CD4-positive, alpha-beta T cell treated with Interleukin-6 at 100 ng/mL for 8 hours (primary cell): ENCODE results near the gene BAG5.

Source experiments
- DNase-seq: peaks from one replicate; pipeline ENCODE4 v3.0.0-alpha.2; 2020; ENCODE audit warnings: mixed read lengths, low spot score

The BAG5 gene

DNA sequence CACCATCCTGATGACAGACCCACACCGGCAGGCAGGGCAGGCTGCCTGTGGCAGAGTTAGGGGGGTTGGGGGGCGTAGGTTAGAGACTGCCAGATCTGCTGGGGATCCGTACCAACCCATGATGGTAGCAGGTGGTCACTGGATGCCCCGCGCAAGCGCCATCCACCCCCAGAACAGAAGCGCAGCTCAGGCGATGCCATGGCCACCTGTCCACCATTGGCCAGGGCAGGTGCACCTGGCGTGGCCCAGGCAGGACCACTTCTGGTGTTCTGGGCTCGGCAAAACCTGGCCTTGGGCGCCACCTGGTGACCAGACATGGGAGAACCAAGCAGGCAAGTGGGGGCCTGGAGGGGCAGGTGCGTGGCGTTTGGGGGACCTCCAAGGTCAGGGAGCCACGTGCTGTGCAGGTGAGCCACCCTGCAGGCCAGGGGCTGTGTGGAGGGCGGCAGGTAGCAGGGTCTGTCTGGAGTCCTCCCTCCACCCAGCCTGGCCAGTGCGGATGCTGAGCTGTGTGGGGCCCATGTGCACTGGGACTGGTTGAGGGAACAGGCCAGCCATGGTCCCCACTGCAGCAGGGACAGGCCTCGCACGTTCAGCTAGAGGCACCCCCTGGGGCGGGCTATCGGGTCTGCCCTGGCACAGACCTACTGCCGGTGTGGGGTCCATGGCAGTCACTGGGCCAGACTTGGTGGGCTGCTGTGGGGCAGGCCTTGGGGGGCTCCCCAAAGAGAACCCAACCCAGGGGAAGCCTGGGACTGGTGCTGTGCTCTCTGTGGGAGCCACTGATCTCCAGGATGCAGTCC lies 15.6 kb downstream of the BAG5 start:
- DNase-seq: peak; percentile 70

DNA sequence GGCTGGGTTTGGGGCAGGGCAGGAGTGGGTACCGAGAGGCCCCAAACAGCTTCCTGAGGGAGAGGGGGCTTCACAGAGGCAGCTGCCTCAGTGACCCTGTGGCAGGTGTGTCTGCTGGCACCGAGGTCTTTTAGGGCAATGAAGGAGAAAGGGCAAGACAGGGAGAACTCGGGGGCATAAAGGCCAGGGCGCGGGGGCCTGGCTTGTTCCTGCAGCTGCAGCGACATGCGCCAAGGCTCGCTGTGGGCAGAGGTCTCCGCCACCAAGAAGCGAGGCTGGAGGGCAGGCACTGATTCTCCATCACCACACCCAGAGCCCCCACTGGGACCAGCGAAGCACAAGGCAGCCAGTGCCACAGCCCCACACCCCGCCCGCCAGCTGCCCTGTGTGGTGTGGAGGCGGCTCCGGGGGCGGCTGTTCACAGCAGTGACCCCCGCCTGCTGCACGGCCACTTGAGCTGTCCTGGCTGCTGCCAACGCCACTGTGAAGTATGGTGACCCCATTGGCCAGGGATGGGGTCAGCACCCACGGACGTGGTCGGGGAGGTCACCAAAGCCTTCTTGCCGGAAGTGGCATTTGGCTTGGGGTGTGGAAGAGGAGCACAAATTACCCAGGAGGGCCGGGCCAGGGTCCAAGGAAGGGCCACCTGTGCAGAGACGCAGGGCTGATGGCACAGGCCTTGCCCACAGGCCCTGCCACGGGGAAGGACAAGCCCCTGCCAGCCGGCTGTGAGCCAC lies 16.4 kb downstream of the BAG5 start:
- no peak for DNase-seq

DNA sequence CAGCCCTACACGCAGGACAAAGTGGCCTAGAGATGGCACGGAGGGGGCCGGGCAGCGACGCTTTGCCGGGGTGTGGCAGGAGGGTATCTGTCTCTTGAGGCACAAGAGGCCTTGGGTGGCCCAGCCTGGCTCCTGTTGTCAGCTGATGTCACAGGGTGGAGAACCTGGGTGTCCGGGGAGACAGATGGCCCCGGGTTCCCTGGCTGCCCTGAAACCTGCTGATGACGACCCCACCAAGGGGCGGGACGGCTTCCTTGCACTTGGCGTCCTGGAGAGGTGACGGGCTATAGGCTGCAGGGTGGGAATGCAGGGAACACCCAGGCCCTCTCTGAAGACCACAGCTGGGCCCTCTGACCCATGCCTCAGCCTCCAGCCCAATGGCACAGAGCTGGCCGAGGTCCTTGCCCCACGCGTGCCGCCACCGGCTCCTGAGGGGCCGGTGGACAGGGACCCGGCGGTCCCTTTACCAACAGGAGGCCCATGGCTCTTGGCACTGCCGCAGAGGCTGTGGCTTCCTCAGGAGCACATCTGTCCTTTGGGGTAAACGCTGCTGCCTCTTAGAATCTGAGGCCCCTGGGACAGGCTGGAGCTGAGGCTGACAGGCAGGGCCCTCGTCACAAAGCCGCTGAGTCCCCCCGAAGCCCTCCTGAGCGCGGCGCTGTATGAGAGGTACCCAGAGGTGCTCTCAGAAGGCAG lies 17.1 kb downstream of the BAG5 start:
- DNase-seq: no peak

DNA sequence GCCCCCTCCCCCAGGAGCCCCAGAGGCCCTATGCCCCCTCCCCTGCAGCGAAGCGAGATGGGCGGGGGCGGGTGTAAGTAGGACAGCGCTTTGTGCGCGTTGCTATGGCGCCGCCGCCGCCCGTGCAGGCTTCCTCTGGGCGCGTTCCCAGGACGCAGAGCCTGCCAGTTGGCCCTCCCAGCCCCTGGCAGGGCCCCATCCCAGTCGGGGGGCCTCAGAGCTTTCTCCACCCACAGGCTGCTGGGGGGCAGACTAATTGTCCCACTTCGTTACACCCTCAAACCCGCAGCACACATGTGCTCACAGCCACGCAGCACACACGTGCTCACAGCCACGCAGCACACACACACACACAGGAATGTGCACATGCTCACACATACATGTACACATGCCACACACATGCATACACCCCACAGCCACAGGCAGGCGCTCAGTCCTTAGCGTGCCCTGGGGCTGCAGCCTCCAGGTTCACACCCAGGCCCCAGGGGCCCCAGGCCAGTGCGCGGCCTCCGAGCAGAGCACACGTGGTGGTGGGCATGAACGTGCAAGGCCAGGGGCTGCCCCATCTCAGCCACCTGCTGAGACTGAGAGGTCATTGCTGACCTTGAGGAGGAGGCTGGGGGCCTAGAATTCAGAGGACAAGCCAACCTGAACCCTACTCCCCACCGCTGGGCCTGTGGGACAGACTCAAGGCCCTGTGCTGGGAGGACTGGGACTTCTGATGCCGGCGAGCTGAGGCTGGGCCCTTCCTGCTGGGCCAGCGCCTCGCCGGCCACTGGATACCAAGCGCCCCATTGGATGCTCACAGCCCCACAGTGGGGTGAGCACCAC lies 17.9 kb downstream of the BAG5 start:
- no peak for DNase-seq

DNA sequence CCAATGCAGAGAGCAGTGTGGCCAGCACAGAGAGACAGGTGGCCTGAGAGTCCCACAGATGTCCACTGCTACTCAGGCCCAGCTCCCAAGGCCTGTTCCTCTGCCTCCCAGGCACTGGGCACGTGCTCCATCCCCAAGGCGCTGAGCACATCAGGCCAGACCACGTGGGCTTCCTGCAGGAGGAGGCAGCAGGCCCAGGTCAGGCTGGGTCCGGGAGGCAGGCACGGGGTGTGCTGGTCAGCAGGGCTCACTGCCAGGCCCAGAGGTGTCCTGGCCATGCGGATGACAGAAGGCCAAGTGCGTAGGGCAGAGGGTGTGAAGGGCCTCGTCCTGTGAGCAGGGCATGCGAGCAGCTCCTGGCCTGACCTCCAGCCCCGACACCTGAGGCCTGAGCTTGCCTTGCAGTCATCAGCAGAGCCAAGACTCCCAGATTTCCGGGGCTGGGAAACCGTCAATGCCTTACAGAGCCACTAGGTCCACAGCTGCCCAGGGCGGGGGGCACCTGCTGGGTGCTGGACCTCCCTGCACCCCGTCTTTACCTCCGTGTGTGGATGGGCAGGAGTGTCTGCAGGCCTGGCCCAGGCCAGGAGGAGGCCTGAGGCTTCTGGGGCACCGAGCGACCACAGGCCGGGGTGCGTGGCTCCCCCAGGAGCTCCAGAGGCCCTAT lies 18.6 kb downstream of the BAG5 start:
- DNase-seq: no peak

DNA sequence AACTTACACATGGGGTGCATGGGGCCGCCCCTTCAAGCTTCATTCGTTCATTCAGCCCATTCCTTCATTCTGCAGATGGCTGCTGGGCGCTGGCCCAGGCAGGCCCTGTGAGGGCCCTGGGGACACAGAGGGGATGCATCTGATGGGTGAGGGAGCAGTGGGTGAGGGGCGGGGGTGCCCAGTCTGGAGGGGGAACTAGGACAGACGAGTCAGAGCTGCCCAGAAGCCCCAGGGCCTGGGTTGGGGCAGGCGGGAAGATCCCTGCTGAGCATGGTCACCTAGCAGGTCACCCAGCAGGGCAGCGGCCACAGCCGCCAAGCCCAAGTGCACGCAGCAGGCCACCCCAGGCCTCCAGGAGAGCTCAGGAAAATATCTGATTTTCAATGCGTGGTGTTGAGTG lies 19.3 kb downstream of the BAG5 start:
- no peak for DNase-seq

DNA sequence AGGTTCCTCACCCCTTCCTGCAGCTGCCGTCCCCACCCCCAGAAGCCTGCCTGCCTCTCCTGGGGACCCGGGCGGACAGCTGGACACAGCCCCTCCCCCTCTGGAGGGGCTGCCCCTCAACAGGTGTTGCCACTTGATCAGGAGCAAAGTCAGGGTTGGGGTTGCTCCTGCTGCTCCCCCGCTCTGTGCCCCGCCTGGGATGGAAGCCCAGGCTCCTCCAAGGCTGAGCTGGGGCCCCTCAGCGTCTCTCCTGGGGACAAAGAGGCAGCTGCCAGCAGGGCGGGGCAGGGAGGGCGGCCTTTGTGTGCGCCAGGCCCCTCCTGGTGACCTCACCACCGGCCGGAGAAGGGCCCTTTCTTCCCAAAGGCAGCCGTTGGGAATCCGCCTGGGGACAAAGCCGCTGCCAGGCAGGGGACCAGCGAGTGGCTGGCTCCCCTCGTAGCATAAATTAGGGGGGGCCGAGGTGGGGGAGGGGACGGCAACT lies 19.8 kb downstream of the BAG5 start:
- DNase-seq: no peak

DNA sequence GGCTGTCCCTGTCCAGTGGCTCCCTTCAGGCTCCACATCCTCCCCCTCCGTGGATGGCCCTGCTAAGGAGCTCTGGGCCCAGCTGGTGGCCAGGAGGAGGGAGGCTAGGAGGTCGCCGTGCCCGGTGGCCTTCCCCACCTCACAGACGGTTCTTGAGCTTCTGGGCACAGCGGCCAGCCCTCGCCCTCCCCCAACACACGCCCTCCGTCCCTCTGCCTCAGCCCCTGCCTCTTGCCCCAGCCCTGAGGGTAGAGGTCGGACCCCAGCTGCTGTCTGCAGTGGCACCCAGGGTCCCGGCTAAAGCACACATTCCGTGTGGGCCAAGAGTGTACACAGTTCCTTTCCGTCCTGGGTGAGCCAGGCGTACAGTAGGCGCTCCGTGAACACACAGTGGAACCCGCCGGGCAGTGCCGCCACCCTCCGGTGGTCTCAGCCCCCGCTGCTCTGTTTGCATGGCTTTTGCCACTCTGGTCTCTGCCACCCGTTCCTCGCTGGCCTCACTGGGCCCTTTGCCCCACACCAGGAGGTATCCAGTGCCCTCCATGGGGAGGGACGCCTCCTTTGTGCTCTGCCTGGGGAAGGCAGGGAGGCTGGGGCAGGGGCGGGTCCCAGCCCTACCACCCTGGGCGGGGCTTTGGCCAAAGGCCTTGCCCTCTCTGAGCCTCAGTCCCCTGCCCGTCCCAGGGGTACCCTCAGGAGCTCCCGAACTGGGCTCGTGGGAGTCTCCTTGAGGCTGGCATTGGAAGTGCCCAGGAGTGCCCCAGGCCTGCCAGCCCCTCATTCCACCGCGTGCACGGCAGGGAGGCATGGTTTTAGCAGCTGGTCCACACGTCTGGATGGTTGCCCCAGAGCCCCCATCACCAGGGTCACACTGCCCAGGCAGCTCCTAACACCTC lies 20.5 kb downstream of the BAG5 start:
- DNase-seq: no peak

DNA sequence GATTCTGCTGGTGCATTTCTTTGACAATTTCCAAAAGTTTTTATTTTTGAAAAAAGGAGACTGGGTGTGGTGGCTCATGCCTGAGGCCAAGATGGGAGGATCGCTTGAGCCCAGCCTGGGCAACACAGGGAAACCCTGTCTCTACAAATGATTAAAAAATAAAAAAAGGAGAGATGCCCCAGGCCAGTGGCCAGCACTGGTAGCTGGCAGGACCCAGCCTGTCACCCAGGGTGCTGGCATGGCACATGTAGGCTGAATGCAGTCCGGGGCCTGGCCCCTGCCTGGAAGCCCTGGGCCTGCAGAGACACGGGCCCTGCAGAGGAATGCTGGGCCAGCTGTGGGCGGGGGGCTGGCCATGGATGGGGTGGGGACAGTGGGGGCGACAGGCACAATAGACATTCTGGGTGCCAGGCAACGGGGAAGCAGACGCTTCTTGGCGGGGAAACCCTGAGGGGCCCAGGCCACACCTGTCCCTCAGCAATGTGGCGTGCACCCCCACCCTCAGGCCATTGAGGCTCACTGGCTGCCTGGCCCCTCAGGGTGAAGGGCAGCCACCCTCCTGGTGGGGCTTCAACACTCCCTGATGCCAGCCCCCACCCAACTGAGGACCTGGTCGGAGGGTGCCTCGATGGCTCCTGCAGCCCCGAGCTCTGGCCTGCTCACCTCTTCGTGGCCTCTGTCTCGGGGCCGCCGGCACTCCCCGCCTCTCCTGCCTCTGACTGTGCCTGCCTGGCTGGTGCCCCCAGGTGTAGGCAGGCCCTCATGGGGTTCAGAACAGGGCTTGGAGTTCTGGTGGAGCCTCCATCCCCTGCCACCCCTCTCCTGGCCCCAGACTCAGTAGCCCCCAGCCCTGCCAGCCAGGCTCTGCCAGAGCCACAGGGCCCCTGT lies 21.4 kb downstream of the BAG5 start:
- DNase-seq: no peak

DNA sequence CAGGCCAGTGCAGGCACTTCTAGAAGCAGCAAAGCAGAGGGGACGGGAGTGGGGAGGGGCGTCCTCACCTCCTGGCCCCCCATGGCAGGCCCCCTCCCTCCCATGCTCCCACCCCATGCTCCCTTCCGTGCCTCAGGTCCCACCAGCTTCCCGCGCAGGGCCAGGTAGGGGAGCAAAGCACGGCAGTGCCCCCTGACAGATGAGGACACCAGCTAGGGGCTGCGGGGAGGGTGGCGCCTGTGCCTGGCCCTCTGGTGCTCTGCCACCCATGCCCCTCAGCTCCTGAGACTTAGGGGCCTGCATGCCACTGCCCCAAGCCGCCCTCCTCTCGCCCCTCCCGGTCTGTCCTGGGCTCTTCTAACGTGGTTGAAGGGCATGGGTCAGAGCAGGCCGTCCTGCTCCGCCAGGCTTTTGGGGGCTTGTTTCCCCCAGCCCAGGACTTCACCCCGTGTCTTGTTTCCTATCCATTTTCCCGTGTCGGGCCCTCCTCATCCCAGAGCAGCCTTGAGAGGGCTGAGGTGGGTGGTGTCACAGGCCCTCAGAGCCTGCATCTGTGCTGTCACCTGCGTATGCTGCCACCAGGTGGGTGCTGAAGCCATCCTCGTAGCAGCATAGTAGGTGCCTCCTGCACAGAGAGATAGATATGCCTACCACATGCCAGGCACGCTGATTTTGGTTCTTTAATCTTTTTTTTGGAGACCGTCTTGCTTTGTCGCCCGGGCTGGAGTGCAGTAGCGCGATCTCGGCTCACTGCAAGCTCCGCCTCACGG lies 23.2 kb downstream of the BAG5 start:
- DNase-seq: no peak

DNA sequence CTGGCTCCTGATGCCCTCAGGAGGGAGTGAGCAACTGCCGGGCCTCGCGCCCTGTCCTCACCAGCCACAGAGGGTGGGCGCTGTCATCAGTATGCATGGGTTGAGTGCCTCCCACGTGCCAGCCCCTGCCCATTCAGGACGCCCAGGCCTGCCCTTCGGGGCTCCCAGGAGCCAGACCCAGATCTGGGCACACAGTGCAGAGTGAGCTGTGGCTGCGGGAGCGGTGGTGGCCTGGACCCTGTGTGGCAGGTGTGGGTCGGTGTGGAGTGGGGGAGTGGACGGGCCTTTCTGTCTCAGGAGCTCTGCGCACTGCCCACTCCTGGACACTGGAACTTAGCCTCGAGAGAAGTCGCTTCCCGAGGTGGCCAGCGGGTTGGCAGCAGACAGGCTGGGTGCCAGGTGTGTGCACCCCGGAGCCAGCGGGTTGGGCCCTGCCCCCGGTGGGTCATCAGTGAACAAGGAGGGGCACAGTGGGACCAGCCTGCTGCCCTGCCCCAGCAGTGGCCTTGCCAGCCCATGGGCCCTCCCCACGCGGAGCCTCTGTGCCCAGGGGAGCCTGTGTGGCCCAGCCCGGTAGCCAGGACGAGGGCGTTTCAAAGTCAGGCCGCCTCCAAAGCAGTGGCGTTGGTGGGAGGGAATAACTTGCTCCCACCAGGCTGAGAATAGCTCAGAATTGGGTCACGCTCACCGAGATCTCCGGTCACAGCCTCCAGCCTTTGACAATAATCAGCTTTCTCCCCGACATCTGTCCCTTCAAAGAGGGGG lies 24.0 kb downstream of the BAG5 start:
- DNase-seq: no peak

DNA sequence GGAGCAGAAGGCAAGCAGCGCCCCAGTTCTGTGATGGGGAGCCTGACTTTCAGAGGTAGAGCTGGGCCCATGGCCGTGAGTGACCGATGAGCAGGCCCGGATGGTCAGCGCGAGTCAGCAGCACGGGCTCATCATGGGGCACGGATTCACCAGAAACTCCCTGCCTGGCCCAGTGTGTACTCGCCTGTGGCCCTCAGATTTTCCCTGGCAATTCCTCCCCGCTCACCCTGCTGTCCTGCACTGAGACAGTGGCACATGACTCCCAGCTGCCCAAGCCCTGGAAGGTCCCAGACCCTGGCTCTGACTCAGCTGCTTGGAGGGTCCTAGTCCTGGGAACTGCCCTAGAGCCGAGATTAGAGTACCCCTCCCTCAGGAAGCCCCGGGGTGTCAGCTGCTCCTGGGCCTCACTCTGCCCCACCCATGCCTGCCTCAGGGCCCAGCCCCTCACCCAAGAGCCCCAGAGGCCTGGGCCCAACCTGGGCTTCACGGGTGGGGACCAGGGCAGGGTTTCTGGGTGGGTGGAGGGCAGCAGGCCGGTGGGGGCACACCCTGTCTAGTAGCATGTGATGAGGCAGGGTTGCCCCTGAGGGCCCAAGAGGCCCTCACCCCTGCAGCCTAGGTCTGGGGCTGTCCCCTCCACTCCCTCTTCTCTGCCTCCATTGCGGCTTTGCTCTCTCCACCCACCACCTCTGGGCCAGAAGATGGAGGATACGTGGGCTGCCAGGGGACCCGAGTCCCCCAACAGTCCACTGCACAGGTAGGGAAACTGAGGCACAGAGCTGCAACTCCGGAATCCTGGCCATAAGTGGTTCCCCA lies 25.1 kb downstream of the BAG5 start:
- no peak for DNase-seq

DNA sequence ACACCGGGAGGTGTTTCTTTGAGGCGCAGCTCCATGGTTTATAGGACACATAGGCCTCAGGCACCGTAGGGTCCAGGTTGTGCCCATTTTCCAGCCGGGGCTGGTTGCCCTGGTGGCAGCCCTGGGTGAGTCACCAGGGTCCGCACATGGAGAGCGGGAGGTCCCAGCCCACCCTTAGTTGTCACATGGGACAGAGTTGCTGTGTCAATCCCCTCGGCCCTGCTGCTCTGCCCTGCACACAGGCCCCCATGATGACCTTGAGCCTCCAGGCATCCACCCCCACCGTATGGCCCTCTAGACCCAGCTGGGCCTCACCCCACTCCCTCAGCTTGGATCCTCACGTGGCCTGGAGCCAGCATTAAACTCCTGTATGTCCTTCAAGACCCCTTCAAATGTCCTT lies 25.8 kb downstream of the BAG5 start:
- no peak for DNase-seq

DNA sequence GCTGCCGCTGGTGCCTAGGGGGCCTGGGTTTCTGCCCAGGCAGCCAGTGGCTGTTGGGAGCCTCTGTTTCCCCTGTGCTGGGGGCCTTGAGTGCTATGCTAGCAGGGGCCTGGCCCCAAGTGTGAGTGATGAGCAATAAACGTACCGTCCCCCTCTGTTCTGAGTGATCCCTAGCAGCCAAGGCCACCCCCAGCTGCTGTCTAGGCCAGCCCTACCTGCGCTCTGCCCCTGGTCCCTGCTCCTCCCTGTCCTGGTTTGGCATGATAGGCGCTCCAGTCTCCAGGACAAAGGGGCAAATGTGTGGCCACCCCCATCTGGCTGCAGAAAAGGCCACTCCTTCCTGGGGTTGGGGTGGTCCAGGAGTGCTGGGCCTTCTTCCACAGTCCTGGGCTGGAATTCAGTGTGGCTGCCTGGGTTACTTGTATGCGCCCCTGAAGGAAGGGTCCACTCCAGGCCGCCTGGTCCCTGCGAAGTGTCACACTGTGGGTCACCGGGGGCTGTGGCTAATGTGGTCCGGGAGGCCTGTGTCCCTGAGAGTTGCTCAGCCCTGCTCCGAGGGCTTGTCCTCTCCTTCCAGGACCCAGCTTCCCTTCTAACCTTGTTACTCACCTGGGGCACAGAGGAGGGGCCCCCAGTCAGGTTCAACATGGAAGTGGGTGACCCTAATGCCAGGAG lies 26.4 kb downstream of the BAG5 start:
- no peak for DNase-seq

DNA sequence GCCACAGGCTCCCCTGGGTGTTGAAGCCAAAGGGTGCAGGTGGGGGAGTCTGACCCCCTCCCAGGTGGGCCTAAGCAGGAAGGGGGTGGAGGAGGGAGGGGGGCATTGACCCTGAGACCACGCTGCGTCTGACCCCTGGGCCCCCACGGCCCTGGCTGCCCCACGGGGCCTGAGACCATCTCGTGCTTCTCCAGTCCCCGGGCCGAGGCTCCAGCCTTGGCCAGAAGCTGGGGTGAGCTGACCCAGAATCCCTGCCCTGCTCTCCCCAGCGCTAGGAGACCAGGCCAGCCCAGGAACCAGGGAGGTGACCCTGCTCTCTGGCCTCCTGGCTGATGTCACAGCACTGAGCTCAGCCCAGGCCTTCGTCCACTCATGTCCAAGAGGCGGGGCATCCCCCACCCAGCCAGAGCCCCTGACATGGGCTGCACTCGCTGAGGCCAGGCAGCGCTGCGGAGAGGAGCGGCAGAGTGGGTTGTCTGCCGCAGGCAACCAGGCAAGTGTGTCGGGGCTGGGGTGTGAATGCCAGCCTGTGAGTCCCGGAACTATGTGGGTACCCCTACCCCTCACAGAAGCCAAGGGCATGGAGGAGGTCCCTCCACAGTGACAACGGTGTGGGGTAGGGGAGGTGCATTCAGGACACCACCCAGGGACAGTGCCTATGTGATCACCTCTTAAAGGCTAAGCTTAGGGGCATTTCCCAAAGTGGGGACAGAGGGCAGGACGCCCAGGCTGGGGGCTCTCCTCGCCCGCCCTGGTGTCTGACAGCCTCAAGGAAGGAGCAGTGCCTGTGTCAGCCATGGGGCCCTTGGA lies 27.2 kb downstream of the BAG5 start:
- DNase-seq: no peak
